HepG2 (cell line): ENCODE results near the gene STX8. TPM values are rescaled to one million over a fixed set of nuclear protein-coding genes. Genes with fewer than 3 reads are reported as not detected.

Experiments
- ATAC-seq: fragments of 200-7000 bp; cut with Tn5 transposase; 3 replicates; pipeline ENCODE4 v1.9.1; 2020; ENCODE audit warnings: mild to moderate bottlenecking, moderate library complexity
- BruUV-seq: library from RNA; stranded (reverse); fragments of 400-500 nt; replicated peaks from 2 replicates; lab custom pipeline; 2021; lab: Mats Ljungman, UMichigan
- CTCF ChIA-PET: fragments of 300-600 bp; formaldehyde crosslinking; extraction: SDS; loops from one replicate; lab custom pipeline; 2021; ENCODE audit warnings: low total read pairs, inconsistent platforms, low intra/inter-chr PET ratio; lab: Yijun Ruan, JAX
- POLR2A ChIA-PET: fragments of 350-600 bp; sonication (Branson Sonifier 250); formaldehyde crosslinking; loops from one replicate; lab custom pipeline; 2020; ENCODE audit warnings: antibody characterized with exemption, inconsistent platforms; lab: Yijun Ruan, JAX
- DNase-seq: peaks from one replicate; pipeline ENCODE4 v3.0.0-alpha.2; 2015; ENCODE audit warnings: low spot score
- FAIRE-seq: peaks from 3 replicates; lab custom pipeline; 2011; peaks lifted over from hg19 to GRCh38; lab: Jason Lieb, UNC
- H2AFZ ChIP-seq: one replicate; pipeline ENCODE4 v1.6.1; 2011; ENCODE audit warnings: low read length, inconsistent platforms
- H3K27ac ChIP-seq: fragments of 300-600 bp; 3 replicates; pipeline ENCODE4 v1.8.0; 2011; ENCODE audit warnings: mixed run types, mild to moderate bottlenecking, mixed read lengths, low read length, inconsistent platforms; ENCODE audit not compliant: insufficient read depth; ENCODE audit errors: extremely low read length
- H3K27me3 ChIP-seq, 2 experiments: fragments of 200-600 bp in 1 of 2; 2 replicates in 1 of 2; 3 replicates in 1 of 2; pipeline versions ENCODE4 v1.6.0 to v1.8.0; 2011; ENCODE audit warnings: low read length in 2 of 2, mild to moderate bottlenecking in 2 of 2, moderate library complexity in 2 of 2, inconsistent platforms in 1 of 2; ENCODE audit not compliant: insufficient read depth in 2 of 2, control insufficient read depth in 1 of 2
- H3K36me3 ChIP-seq, 2 experiments: fragments of 200-600 bp in 1 of 2; replicated peaks in 1 of 2; 2 replicates in 1 of 2; 3 replicates in 1 of 2; pipeline versions ENCODE4 v1.5.1 to v1.8.0; 2011; ENCODE audit warnings: low read length in 2 of 2, inconsistent platforms in 1 of 2; ENCODE audit not compliant: insufficient read depth in 2 of 2, control insufficient read depth in 1 of 2
- H3K4me1 ChIP-seq: 2 replicates; pipeline ENCODE4 v1.5.1; 2012; ENCODE audit warnings: low read length, inconsistent platforms; ENCODE audit not compliant: insufficient read depth
- H3K4me2 ChIP-seq: 2 replicates; pipeline ENCODE4 v1.6.0; 2011; ENCODE audit warnings: low read depth, low read length, inconsistent platforms
- H3K4me3 ChIP-seq, 3 experiments: fragments of 200-600 bp in 1 of 3; sonication (generic), shearing (Covaris generic) in 1 of 3; replicated peaks in 1 of 3; 2 replicates each; pipeline ENCODE4 v1.5.1; 2011 to 2016; ENCODE audit warnings: low read length in 3 of 3, inconsistent platforms in 2 of 3, low read depth in 2 of 3, mild to moderate bottlenecking in 2 of 3, control low read depth in 1 of 3, mixed read lengths in 1 of 3; ENCODE audit not compliant: insufficient read depth in 1 of 3
- H3K79me2 ChIP-seq: one replicate; pipeline ENCODE4 v1.6.1; 2011; ENCODE audit warnings: low read length, inconsistent platforms; ENCODE audit not compliant: insufficient read depth
- H3K9ac ChIP-seq: 2 replicates; pipeline ENCODE4 v1.6.0; 2011; ENCODE audit warnings: mild to moderate bottlenecking, low read depth, low read length, inconsistent platforms; ENCODE audit not compliant: insufficient read depth
- H3K9me3 ChIP-seq: 2 replicates; pipeline ENCODE4 v1.5.1; 2012; ENCODE audit warnings: mild to moderate bottlenecking, low read length
- H4K20me1 ChIP-seq: 2 replicates; pipeline ENCODE4 v1.6.0; 2011; ENCODE audit warnings: inconsistent platforms, mild to moderate bottlenecking, low read length, moderate library complexity; ENCODE audit not compliant: insufficient read depth
- KIAA2018 ChIP-seq: sonication (generic); formaldehyde crosslinking; IDR thresholded peaks from 2 replicates; pipeline ENCODE4 v1.5.0; 2020; ENCODE audit warnings: mild to moderate bottlenecking, missing genetic modification reagents, borderline replicate concordance
- NFKB2 ChIP-seq: sonication (generic); formaldehyde crosslinking; IDR thresholded peaks from 2 replicates; pipeline ENCODE4 v1.4.0; 2020; ENCODE audit warnings: missing genetic modification reagents, borderline replicate concordance
- NFRKB ChIP-seq: fragments of 450-650 bp; IDR thresholded peaks from 2 replicates; pipeline ENCODE4 v1.6.1; 2017
- RAD51 ChIP-seq: fragments of 450-650 bp; IDR thresholded peaks from 2 replicates; pipeline ENCODE4 v1.6.1; 2016; ENCODE audit warnings: borderline replicate concordance
- SETDB1 ChIP-seq: sonication (generic); formaldehyde crosslinking; IDR thresholded peaks from 2 replicates; pipeline ENCODE4 v1.5.1; 2020; ENCODE audit warnings: missing genetic modification reagents, mild to moderate bottlenecking, borderline replicate concordance
- SMYD3 ChIP-seq: sonication (generic); formaldehyde crosslinking; IDR thresholded peaks from 2 replicates; pipeline ENCODE4 v1.8.1; 2023; ENCODE audit warnings: mild to moderate bottlenecking, missing genetic modification reagents
- ZFP36 ChIP-seq: fragments of 150-350 bp; IDR thresholded peaks from 2 replicates; pipeline ENCODE4 v1.6.1; 2018; ENCODE audit warnings: borderline replicate concordance, low read length, low read depth; ENCODE audit not compliant: partially characterized antibody
- ZNF335 ChIP-seq: sonication (generic); formaldehyde crosslinking; IDR thresholded peaks from 2 replicates; pipeline ENCODE4 v1.4.0; 2020; ENCODE audit warnings: missing genetic modification reagents
- ZNF768 ChIP-seq: sonication (generic); formaldehyde crosslinking; IDR thresholded peaks from 2 replicates; pipeline ENCODE4 v1.4.0; 2020; ENCODE audit warnings: missing genetic modification reagents
- ZNF800 ChIP-seq: sonication (generic); formaldehyde crosslinking; IDR thresholded peaks from 2 replicates; pipeline ENCODE4 v1.4.0; 2020; ENCODE audit warnings: missing genetic modification reagents
- in situ Hi-C: cut with HindIII; loops from 2 replicates; pipeline ENCODE4 v1.10.0; 2017; ENCODE audit warnings: low pct_unique_long_range_greater_than_20kb; ENCODE audit not compliant: extremely low pct_ligation_motif_present
- intact Hi-C: fragments of 100-400 bp; cut with micrococcal nuclease; formaldehyde crosslinking; loops from one replicate; pipeline ENCODE4 v1.10.0; 2022; ENCODE audit not compliant: unreplicated experiment
- polyA plus RNA-seq, 8 experiments: library from polyadenylated mRNA; depleted of rRNA in 3 of 8; stranded (reverse) in 7 of 8; unstranded in 1 of 8; fragments of >200 nt; fragmentation: Illumina TruSeq in 4 of 8; extraction: Trizol in 4 of 8; gene quantifications; 2 replicates each; pipeline versions ENCODE4 v1.2.1 to v1.2.3, GENCODE V29; 2011 to 2016; ENCODE audit warnings: low read depth in 4 of 8, missing spikeins in 1 of 8, mixed read lengths in 1 of 8; ENCODE audit not compliant: insufficient read depth in 1 of 8
- total RNA-seq, 5 experiments: library from RNA; depleted of rRNA; stranded (reverse); fragments of >200 nt; fragmentation: Illumina TruSeq; extraction: Trizol; gene quantifications; 2 replicates each; pipeline ENCODE4 v1.2.3, GENCODE V29; 2016; ENCODE audit warnings: low read depth in 1 of 5
- TF ChIP-seq, protein P1 (sequence below): sonication (generic); formaldehyde crosslinking; IDR thresholded peaks from 2 replicates; pipeline ENCODE4 v1.5.0; 2020; ENCODE audit warnings: mild to moderate bottlenecking, missing genetic modification reagents, borderline replicate concordance

STX8 gene
- total and polyA plus RNA-seq, 2 of the 13 experiments (the other 11 are each of a cell fraction or from before 2014, with no cell fraction given) = 36.4 to 53.6 TPM

- TF ChIP-seq KIAA2018 (CRISPR knock-in tag) = no peak
These were observed 6.5 kb downstream of the STX8 start (continued) for GRCh38 chr17:9568957-9569588.

DNA sequence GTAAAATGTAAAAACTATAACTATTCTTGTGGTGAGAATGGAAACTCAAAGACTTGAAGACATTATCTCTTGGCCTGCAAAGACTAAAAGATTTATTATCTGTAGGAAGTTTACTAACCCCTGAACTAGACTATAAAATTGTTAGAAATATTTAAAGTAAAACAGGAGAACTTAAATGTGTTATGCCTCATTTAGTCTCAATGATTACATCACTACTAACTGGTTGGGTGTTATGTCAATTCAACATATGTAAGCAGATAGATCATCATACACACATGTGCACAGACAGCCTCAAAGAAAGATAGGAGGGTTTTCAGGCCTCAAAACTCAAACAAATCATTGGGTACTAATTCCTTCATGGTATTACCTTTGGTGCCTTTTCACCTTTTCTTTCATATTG lies 7.6 kb downstream of the STX8 start:
- POLR2A ChIA-PET = no interaction called here
- peaks cover 5% of the 10 kb centered on the region; the same call in 1 of the 2 replicates for H3K4me1 ChIP-seq
- no peak overlapping the region for H3K4me2 ChIP-seq
- intact Hi-C loops = no loop called here
- H3K79me2 ChIP-seq = no peaks in the 10 kb centered on the region
- H3K36me3 ChIP-seq = peaks cover 1 to 6% of the 10 kb centered on the region in 2 experiments; a peak in 2 of 5 replicates
- BruUV-seq = no TSS peak
- FAIRE-seq (no peak), ATAC-seq (no peak), DNase-seq (no peak)
- no peak overlapping the region for H3K4me3 ChIP-seq
- in situ Hi-C loops = no loop called here
- CTCF ChIA-PET = no interaction called here
- H3K27ac ChIP-seq = no peak overlapping the region
- no peak overlapping the region for H2AFZ ChIP-seq
- no peaks in the 10 kb centered on the region for H3K9me3 ChIP-seq
- no peak overlapping the region for H3K9ac ChIP-seq
- no peaks in the 10 kb centered on the region for H4K20me1 ChIP-seq
- no peaks in the 10 kb centered on the region for H3K27me3 ChIP-seq
- no peak for TF ChIP-seq ZNF768
- TF ChIP-seq ZNF800 = no peak
- TF ChIP-seq NFRKB = no peak
- TF ChIP-seq ZFP36 = no peak
- no peak for TF ChIP-seq SMYD3 (CRISPR knock-in tag)
- TF ChIP-seq SETDB1 = no peak
- TF ChIP-seq ZNF335 (CRISPR knock-in tag) = no peak
- TF ChIP-seq, protein P1, sequence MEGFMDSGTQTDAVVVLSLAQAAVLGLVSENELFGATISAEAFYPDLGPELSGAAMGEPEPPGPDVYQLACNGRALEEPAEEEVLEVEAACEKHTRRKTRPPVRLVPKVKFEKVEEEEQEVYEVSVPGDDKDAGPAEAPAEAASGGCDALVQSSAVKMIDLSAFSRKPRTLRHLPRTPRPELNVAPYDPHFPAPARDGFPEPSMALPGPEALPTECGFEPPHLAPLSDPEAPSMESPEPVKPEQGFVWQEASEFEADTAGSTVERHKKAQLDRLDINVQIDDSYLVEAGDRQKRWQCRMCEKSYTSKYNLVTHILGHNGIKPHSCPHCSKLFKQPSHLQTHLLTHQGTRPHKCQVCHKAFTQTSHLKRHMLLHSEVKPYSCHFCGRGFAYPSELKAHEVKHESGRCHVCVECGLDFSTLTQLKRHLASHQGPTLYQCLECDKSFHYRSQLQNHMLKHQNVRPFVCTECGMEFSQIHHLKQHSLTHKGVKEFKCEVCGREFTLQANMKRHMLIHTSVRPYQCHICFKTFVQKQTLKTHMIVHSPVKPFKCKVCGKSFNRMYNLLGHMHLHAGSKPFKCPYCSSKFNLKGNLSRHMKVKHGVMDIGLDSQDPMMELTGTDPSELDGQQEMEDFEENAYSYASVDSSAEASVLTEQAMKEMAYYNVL (CRISPR knock-in tag) = no peak
- no peak for TF ChIP-seq RAD51
- no peak for TF ChIP-seq NFKB2 (CRISPR knock-in tag)
